Activated CD8-positive, alpha-beta memory T cell treated with anti-CD3 and anti-CD28 coated beads, Interleukin-2, amount 50 U/mL, for 4 hours (primary cell): ENCODE measurements around the gene KATNB1.
A peak's percentile ranks its signal among the peaks of the same experiment; 100 is the strongest.
"Not testable (repeated sequence)": the region's sequence is repeated elsewhere in the genome, so short reads cannot be mapped to it uniquely, and the experiment has no call there.

Experiments
- DNase-seq: peaks from one replicate; pipeline ENCODE4 v3.0.0-alpha.2; 2020

Gene KATNB1

DNA sequence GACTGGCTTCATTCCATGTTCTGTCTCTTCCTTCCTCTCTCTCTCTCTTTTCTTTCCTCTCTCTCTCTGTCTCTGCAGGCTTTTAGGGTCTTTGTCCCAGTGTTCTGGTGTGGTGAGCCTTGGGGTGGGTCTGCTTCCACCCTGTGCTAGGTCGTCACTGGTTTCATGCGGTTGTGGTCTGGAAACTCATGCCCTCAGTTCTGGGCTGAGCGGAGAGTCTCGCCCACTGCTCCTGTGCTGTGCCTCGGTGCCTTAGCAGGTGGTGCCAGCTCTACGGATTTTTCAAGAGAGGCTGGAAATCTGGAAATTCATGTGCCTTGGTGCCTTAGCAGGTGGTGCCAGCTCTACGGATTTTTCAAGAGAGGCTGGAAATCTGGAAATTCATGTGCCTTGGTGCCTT, 10.7 kb downstream of the KATNB1 start:
- DNase-seq = not testable (repeated sequence)

DNA sequence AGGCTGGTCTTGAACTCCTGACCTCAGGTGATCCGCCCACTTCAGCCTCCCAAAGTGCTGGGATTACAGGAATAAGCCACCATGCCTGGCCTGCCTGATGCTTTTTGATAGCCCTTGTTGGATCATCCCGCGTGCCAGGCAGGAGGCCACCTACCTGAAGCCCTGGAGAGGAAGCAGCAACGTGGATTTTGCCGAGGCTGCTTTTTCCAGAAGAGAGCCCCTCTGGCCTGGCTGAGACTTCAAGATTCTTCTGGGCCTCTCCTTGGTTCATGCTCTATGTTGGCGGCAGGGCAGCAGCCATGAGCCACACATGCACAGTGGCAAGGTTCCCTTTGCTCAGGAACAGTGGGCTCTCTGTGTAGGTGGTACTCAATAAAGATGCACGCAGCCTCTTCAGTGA, 11.5 kb downstream of the KATNB1 start:
- no peak for DNase-seq

DNA sequence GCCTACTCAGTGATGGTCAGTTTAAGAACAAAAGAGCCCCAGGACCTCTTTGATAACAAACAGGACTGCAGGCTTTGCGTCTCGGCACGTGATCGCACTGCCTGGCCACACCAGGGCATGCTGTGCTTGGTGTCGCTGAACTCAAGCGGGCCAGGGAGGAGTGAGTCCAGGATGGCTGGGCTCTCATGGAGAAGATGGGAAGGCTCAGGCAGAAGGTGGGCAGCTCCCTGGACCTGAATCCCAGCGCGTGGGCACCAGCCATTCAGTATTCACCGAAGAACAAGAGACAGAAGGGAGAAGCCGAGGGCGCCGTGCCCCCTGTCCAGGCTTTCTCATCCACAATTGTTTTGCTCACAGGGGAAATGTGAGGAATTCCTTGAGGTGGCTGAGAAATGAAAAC, 11.9 kb downstream of the KATNB1 start:
- no peak for DNase-seq

DNA sequence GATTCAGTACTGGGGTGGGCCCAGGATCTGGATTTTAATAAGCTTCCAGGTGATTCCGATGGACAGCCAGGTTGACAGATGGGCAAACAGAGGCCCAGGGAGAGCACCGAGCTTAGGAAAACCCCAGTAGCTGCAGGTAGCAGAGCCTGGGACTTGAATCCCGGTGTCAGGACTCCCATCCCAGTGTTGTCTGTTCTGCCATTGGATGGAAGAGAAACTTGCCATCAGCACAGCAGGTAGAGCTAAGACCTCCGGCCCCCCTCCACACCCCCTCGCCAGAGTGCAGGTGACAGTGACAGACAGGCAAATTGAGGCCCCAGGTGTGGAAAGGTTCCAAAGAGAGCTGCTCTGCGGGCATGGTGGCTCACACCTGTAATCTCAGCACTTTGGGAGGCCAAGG, 12.4 kb downstream of the KATNB1 start:
- DNase-seq = no peak

DNA sequence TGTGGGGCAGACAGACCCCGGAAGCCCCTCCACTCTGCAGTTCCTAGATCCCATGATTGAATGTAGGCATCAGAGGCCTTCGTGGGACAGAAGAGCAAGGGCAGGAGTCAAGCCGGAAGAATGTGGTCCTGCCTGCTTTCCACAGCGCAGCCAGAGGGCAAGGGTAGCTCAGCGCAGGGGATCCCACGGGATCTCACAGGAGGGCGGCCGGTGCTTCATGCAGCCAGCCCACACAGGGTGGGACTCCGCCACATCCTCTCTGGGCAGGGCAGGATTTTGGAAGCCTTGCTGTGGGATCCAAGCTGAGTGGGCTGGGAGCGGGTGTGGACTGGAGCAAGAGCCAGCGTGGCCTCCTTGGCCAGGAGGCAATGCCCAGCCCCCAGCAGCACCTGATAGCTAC, 13.0 kb downstream of the KATNB1 start:
- DNase-seq = no peak

DNA sequence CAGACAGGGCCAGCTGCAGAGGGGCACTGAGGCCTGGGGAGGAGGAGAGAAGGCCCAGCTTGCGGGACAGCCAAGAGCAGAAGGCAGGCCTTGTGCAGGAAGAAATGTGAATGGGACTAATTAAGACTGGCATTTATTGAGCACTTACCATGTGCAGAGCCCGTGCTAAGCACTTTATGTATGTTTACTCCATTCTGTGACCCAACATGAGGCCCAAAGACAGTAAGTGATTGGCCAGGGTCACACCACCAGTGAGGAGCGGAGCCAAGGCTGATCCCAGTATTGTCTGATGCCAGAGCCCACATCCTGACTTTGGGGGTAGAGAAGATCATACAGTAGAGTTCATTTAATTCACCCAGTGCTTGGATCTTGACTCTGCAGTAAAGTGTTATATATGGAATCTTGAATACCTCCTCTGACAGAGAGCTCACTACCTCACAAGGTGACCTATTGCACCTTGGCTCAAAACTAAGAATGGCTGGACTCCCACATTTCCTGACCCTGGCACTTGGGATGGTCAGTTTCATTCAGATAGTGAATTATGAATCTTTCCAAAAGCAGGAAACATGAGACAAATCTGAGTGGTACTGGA, 13.6 kb downstream of the KATNB1 start:
- DNase-seq = no peak

DNA sequence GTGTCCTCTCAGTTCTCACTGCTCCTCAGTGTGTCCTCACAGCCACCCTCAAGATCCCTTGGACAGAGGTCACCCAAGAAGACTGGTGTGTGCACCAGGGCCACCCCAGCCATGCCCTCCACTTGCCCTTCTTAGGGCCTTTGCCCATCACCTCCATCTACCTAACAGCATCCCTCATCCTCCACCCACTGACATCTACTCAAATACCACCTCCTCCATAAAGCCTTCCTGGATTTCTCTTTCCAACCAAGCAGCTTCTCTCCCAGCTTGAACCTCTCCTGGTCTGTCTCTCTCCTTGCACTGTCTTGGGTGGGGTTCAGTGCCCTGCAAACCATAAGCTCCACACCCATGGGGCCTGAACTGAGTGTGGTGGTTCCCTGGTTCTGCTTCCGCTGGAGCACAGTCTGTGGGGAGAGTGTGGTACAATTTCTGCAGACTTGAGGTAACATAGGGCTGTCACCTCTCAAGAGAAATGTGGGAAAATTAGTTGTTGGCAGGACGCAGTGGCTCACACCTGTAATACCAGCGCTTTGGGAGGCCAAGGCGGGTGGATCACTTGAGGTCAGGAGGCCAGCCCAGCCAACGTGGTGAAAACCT, 14.4 kb downstream of the KATNB1 start:
- no peak for DNase-seq

DNA sequence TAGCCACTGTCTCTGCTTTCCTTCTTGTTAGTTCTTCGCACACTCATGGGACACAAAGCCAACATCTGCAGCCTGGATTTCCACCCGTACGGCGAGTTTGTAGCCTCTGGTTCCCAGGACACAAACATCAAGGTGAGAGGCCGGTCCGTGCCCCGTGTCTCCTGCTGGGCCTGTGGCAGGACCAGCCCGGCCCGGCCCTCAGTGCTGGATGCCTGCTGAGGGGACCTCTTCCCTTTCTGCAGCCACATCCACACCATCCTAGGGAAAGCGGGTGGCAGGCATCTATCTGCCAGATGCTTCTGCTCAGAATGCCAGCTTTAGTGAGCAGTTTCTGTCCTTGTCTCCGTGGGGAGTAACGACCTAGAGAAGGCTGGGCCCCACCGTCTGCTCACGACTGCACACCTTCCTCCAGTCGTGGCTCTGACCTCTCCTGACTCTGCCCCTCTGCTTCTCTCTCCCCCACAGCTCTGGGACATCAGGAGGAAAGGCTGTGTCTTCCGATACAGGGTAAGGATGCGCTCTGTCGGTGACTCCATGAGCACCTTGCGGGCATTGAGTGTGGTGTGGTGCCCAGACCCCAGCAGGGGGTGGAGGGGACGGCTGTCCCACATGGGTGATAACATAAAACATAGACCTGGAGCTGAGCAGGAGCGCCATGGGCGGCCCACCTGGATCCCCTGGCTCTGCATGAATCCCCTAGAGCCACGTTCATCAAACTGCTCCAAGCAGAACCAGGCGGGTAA, 15.4 kb downstream of the KATNB1 start:
- DNase-seq = no peak

DNA sequence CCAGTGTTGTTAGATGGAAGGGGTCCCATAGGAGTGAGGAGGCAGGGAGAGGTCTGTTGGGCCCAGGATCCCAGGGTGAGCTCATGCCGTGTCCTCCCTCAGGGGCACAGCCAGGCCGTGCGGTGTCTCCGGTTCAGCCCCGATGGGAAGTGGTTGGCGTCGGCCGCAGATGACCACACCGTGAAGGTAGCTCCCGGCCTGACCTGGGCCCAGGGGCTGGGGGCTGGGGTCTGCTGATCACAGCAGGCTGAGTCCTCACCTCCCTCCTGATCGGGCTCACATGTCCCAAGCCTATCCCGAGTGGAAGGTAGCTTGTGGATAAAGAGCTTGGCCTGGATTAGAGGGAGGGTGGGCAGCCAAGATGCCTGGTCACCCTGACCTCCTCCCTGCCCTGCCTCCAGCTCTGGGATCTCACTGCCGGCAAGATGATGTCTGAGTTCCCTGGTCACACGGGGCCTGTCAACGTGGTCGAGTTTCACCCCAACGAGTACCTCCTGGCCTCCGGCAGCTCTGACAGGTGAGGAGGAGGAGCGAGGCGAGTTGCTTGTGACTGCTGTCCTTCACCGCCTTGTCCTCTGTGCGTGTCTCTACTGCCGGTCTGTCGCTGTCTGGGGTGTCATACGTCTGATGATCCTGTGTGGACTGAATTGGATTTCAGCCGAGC, 16.1 kb downstream of the KATNB1 start:
- DNase-seq = no peak

DNA sequence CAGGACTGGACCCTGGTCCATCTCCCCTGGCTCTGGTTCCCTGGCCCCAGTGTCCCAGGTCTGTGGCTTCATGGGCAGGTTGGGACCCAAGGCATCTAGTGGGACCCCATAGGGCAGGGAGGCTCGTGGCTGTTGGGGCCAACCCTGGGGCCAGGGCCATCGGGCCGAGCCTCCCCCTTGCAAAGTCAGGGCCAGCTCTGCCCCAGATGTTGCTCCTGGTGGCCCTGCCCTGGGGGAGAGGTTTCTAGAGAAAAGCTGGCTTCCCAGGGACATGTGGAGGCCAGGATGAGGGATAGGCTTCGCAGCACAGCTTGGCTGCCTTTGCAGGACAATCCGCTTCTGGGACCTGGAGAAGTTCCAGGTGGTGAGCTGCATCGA, 16.6 kb downstream of the KATNB1 start:
- DNase-seq = no peak

DNA sequence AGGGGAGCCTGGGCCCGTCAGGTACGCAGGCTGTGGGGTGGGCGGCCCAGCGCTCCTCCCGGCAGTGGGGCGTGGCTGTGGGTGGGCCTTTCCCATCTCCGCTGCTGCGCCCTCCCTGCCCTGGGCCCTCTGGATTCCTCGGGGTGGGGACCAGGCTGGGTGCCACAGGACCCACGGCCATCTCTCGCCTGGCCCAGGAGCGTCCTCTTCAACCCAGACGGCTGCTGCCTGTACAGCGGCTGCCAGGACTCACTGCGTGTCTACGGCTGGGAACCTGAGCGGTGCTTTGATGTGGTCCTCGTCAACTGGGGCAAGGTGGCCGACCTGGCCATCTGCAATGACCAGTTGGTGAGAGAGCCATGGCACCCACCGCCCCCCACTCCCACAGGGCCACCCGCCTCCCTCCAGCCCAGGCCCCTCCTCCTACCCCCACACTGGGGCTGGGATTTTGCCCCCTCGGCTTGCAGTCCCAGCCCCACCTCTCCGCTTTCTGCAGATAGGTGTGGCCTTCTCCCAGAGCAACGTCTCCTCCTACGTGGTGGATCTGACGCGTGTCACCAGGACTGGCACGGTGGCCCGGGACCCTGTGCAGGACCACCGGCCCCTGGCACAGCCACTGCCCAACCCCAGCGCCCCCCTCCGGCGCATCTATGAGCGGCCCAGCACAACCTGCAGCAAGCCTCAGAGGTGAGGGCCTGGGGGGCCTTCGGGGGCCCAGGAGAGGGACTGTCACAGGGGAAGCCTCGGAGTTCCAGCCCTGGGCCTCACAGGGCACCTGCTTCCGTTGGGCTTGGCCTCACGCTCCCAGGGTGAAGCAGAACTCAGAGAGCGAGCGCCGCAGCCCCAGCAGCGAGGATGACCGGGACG, 17.2 kb downstream of the KATNB1 start:
- no peak for DNase-seq

DNA sequence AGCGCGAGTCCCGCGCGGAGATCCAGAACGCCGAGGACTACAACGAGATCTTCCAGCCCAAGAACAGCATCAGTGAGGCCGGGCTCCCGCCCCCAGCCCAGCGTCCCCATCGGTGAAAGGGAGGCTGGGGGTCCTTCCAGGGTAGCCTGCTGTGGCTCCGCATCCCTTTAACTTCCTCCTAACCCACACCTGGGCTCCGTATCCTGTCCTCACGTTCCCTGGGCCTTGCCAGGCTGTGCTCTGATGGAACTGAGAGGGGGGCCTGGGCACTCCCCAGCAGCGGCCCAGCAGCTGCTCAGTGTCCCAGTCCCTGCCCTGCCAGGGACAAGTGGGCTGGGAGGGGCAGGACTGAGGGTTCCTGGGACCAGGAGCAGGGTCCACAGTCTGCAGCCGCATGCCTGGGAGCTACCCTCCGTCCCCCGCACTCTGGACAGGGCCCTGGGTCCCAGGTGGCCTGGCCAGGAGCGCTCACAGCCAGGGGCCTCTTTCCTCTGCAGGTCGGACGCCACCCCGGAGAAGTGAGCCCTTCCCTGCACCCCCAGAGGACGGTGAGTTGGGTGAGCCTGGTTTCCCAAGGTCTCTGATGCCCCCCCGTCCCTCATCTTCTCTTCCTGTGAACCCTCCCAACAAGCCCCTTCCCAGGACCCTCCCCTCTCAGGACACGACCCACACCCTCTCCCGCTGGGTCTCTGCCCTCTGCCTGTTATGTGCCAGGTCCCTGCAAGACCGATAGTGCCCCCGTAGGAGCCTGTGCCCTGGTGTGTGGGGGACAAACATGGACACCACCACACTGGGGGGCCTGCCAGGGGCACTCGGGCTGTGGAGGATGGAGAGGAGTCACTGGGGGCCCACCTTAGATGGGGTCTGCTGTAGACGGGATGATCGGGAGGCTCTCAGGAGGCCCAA, 18.1 kb downstream of the KATNB1 start:
- no peak for DNase-seq

DNA sequence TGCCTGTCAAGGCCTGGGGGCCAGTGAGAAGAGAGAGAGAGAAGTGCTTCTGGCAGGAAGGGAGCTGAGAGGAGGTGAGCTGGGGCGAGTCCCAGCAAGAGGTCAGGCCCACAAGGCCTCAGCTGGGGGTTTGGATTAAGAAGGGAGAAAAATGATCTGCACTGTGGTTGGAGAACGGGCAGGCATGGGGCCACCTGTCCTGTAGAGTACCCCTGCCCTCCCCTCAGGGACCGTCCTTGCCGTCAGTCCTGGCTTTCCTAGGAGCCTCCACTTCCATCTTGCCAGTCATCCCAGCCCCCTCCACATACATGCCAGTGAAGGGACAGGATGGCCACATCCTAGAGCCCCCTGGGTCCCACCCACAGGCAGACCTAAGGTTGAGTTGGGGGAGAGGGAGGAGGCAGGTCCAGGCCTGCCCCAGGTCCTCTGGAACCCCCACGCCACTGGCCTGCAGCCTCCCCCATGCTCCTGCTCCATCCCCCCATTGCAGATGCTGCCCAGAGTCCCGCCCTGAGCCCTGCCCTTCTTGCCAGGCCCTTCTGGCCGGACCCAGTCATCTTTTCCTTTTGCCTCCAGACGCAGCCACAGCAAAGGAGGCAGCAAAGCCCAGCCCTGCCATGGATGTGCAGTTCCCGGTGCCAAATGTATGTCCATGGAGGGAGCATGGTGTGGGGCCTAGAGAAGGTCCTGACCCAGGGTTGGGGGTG, 18.9 kb downstream of the KATNB1 start:
- DNase-seq = no peak

DNA sequence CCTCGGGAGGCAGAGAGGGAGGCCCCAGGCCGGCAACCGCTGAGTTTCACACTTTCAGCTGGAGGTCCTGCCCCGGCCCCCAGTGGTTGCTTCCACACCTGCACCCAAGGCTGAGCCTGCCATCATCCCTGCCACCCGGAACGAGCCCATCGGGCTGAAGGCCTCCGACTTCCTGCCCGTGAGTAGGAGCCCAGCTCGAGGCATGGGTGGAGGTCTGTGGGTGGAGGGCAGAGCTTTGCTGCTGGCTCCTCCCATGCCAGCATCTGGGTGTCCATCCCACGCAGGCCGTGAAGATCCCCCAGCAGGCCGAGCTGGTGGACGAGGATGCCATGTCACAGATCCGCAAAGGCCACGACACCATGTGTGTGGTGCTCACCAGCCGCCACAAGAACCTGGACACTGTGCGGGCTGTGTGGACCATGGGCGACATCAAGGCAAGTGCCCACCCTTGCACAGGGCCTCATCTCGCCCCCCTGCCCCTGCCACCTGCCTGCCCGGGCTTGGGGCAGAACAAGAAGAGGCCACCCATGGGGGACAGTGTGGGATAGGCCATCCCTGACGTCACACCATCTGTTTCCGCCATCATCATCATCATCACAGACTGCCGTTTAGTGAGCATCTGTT, 19.6 kb downstream of the KATNB1 start:
- DNase-seq = no peak

DNA sequence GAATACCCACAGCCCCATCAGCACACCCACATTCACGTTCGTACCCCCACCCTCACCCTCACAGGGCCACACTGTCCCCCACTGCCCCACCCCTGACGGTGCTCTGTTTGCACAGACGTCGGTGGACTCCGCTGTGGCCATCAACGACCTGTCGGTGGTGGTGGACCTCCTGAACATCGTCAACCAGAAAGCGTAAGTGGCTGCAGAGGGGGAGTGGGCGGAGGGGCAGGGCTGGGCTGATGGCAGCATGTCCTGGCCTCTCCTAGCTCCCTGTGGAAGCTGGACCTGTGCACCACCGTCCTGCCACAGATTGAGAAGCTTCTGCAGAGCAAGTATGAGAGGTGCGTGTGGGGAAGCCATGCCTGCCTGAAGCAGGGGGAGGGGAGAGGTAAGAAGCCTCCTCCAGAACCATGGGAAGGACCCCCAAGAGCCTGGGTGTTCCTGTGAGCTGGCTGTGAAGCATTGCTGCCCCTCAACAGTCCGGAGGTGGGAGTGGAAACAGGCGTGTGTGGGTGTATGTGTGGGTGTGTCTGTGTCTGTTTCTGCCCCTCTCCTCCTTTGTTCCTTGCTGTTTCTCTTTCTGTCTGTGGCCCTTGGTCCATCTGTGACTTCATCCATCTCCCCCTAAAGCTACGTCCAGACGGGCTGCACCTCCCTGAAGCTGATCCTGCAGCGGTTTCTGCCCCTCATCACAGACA, 20.3 kb downstream of the KATNB1 start:
- no peak for DNase-seq

DNA sequence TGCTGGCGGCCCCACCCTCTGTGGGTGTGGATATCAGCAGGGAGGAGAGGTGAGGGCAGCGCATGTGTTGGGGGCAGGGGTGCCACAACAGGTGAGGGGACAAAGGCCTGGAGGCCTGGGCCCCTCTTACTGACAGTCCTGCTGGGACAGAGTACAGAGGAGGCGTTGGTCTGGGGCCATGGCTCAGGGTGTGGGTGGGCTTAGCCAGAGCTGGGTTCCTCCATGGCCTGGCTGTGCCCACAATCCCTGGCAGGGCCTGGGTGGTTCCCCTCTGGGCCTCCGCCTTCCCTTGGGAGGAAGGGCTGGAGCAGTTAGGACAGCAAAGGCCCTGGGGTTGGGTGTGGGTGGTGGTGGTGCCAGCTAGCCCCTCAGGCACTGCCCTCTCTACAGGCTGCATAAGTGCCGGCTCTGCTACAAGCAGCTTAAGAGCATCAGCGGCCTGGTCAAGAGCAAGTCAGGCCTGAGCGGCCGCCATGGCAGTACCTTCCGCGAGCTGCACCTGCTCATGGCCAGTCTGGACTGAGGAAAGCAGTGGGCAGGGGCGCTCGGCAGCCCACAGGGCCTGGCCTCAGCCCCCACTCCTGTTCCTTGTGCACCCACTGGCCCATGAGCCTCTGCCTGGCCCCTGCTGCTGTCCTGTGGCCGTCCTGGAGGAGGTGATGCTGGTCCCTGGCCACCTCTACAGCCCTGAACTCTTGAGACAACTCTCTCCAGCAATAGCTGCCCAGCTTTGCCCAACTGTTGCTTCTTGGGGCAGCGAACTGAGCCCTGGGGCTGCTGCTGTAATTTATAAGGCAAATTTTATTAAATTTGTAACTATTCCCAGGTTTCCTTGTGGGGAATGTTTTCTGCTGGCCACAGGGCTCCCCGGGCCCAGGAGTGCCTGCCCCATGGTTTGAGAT, 21.1 kb downstream of the KATNB1 start:
- no peak for DNase-seq

DNA sequence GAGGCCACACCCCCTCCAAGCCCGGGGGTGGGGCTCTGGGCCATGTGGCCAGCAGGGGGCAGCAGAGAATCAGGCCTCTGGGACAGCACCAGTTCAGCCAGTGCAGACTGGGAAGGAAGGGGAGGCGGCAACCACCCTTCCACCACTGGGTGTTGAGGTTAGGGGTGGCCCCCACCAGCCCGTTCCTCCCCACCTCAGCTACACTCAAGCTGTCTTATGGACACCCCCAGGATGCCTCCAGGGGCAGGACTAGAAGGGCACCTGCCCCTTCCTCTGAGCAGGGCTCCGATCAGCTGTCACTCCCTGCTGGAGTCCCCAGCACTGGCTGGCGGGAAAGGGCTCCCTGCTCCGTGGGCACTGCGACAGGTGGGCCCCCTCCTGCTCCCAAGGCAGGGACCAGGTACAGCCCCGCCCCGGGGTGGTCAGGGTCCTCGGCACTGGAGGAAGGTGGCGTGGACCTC, 21.8 kb downstream of the KATNB1 start:
- peak; percentile 89 for DNase-seq

DNA sequence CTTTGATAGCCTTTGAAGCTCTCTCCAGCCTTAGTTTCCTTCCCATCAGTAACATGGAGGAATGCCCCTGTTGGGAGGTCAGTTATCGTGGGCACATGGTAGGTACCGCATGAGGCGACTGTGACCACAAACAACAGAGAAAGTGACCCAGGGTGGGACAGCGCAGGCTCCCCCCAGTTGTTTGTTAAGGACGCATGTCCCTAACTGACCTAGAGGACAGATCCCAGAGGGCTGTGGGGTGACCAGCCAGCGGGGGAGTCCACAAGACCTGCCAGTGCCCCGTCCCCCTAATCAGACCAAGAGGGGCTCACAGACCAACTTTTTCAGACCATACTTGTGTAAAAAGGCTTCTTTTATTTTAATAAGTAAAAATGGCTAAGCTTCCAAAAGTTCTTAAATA, 22.3 kb downstream of the KATNB1 start:
- DNase-seq = no peak
